HEK293 (cell line): Measurements from ENCODE around the gene HOXB8.

ENCODE experiments used
- CTCF ChIA-PET: fragments of 350-600 bp; formaldehyde crosslinking; extraction: SDS; loops from one replicate; lab custom pipeline; 2021; ENCODE audit warnings: antibody characterized with exemption; lab: Yijun Ruan, JAX
- POLR2A ChIA-PET: fragments of 300-600 bp; formaldehyde crosslinking; extraction: SDS; loops from one replicate; lab custom pipeline; 2020; ENCODE audit warnings: antibody characterized with exemption, inconsistent platforms; lab: Yijun Ruan, JAX
- H3K27ac ChIP-seq: fragments of 200-500 bp; sonication (Bioruptor generic); 2 replicates; pipeline ENCODE4 v1.5.1; 2014; ENCODE audit warnings: low read depth, low read length, control low read depth, inconsistent platforms; ENCODE audit errors: extremely low read depth
- H3K36me3 ChIP-seq, 2 experiments: fragments of 200-500 bp in 1 of 2; sonication (Bioruptor generic) in 1 of 2; 1 replicate in 1 of 2; 2 replicates in 1 of 2; pipeline ENCODE4 v1.5.1; 2014 to 2017; ENCODE audit warnings: inconsistent platforms in 2 of 2, low read length in 2 of 2; ENCODE audit not compliant: control insufficient read depth in 2 of 2, insufficient read depth in 1 of 2
- H3K4me1 ChIP-seq: fragments of 200-500 bp; sonication (Bioruptor generic); 2 replicates; pipeline ENCODE4 v1.5.1; 2014; ENCODE audit warnings: mild to moderate bottlenecking, low read length, inconsistent platforms; ENCODE audit not compliant: control insufficient read depth, insufficient read depth
- H3K4me3 ChIP-seq: 2 replicates; pipeline ENCODE4 v1.5.1; 2011; ENCODE audit warnings: low read depth, mild to moderate bottlenecking, control low read depth, low read length, moderate library complexity
- H3K9me3 ChIP-seq: fragments of 200-500 bp; sonication (Bioruptor generic); 2 replicates; pipeline ENCODE4 v1.5.1; 2014; ENCODE audit warnings: low read depth, low read length, inconsistent platforms; ENCODE audit not compliant: control insufficient read depth, insufficient read depth
- CTCF ChIP-seq: fragments of 450-650 bp; formaldehyde crosslinking; IDR thresholded peaks from 2 replicates; pipeline ENCODE4 v1.5.1; 2016; ENCODE audit warnings: missing biosample characterization, missing genetic modification characterization
- GLIS1 ChIP-seq: fragments of 450-650 bp; formaldehyde crosslinking; IDR thresholded peaks from 2 replicates; pipeline ENCODE4 v1.5.1; 2016; ENCODE audit warnings: missing biosample characterization, missing genetic modification characterization
- IKZF3 ChIP-seq: fragments of 450-650 bp; IDR thresholded peaks from 2 replicates; pipeline ENCODE4 v1.5.0; 2018; ENCODE audit warnings: missing biosample characterization, mild to moderate bottlenecking, missing genetic modification characterization, moderate library complexity
- OSR2 ChIP-seq: fragments of 450-650 bp; formaldehyde crosslinking; IDR thresholded peaks from 2 replicates; pipeline ENCODE4 v1.5.1; 2016; ENCODE audit warnings: missing biosample characterization, missing genetic modification characterization
- PRDM1 ChIP-seq: fragments of 450-650 bp; formaldehyde crosslinking; IDR thresholded peaks from 2 replicates; pipeline ENCODE4; 2016; ENCODE audit warnings: missing biosample characterization, missing genetic modification characterization
- REST ChIP-seq: fragments of 450-650 bp; formaldehyde crosslinking; IDR thresholded peaks from 2 replicates; pipeline ENCODE4 v1.5.1; 2016; ENCODE audit warnings: missing biosample characterization, missing genetic modification characterization
- TRIM28 ChIP-seq: IDR thresholded peaks from 2 replicates; pipeline ENCODE4 v1.6.1; 2011; ENCODE audit warnings: low read length, control low read depth, borderline replicate concordance
- ZBTB11 ChIP-seq: fragments of 450-650 bp; formaldehyde crosslinking; conservative IDR thresholded peaks from 2 replicates; pipeline ENCODE4 v1.5.1; 2016; ENCODE audit warnings: low read depth, missing biosample characterization, missing genetic modification characterization
- ZBTB17 ChIP-seq: fragments of 450-650 bp; formaldehyde crosslinking; IDR thresholded peaks from 2 replicates; pipeline ENCODE4 v1.5.1; 2016; ENCODE audit warnings: missing biosample characterization, missing genetic modification characterization
- ZBTB20 ChIP-seq: fragments of 450-650 bp; formaldehyde crosslinking; IDR thresholded peaks from 2 replicates; pipeline ENCODE4 v1.5.1; 2016; ENCODE audit warnings: missing biosample characterization, missing genetic modification characterization
- ZBTB8A ChIP-seq: fragments of 450-650 bp; formaldehyde crosslinking; IDR thresholded peaks from 2 replicates; pipeline ENCODE4 v1.5.1; 2016; ENCODE audit warnings: missing biosample characterization, missing genetic modification characterization
- ZNF157 ChIP-seq: fragments of 450-650 bp; formaldehyde crosslinking; IDR thresholded peaks from 2 replicates; pipeline ENCODE4 v1.5.1; 2016; ENCODE audit warnings: missing biosample characterization, missing genetic modification characterization
- ZNF175 ChIP-seq: fragments of 450-650 bp; formaldehyde crosslinking; IDR thresholded peaks from 2 replicates; pipeline ENCODE4 v1.5.1; 2016; ENCODE audit warnings: missing biosample characterization, missing genetic modification characterization
- ZNF19 ChIP-seq: fragments of 450-650 bp; formaldehyde crosslinking; IDR thresholded peaks from 2 replicates; pipeline ENCODE4; 2016; ENCODE audit warnings: missing biosample characterization, missing genetic modification characterization, low read depth
- ZNF221 ChIP-seq: fragments of 450-650 bp; formaldehyde crosslinking; IDR thresholded peaks from 2 replicates; pipeline ENCODE4 v1.5.1; 2017; ENCODE audit warnings: missing biosample characterization, missing genetic modification characterization, borderline replicate concordance
- ZNF292 ChIP-seq: fragments of 450-650 bp; formaldehyde crosslinking; IDR thresholded peaks from 2 replicates; pipeline ENCODE4 v1.5.1; 2016; ENCODE audit warnings: low read depth, missing biosample characterization, missing genetic modification characterization, borderline replicate concordance
- ZNF341 ChIP-seq: fragments of 450-650 bp; formaldehyde crosslinking; IDR thresholded peaks from 2 replicates; pipeline ENCODE4; 2016; ENCODE audit warnings: low read depth, missing biosample characterization, missing genetic modification characterization
- ZNF350 ChIP-seq: fragments of 450-650 bp; formaldehyde crosslinking; IDR thresholded peaks from 2 replicates; pipeline ENCODE4 v1.5.0; 2017; ENCODE audit warnings: missing biosample characterization, mild to moderate bottlenecking, missing genetic modification characterization
- ZNF521 ChIP-seq: fragments of 450-650 bp; formaldehyde crosslinking; IDR thresholded peaks from 2 replicates; pipeline ENCODE4 v1.5.1; 2017; ENCODE audit warnings: missing biosample characterization, mild to moderate bottlenecking, missing genetic modification characterization
- ZNF654 ChIP-seq: fragments of 450-650 bp; formaldehyde crosslinking; IDR thresholded peaks from 2 replicates; pipeline ENCODE4 v1.5.1; 2016; ENCODE audit warnings: low read depth, missing biosample characterization, missing genetic modification characterization
- ZNF660 ChIP-seq: fragments of 450-650 bp; IDR thresholded peaks from 2 replicates; pipeline ENCODE4 v1.5.1; 2018; ENCODE audit warnings: missing biosample characterization, mild to moderate bottlenecking, missing genetic modification characterization
- ZSCAN30 ChIP-seq: fragments of 450-650 bp; IDR thresholded peaks from 2 replicates; pipeline ENCODE4 v1.5.1; 2018; ENCODE audit warnings: missing biosample characterization, mild to moderate bottlenecking, missing genetic modification characterization, moderate library complexity
- TF ChIP-seq, protein P1 (sequence below): fragments of 450-650 bp; formaldehyde crosslinking; IDR thresholded peaks from 2 replicates; pipeline ENCODE4 v1.5.1; 2016; ENCODE audit warnings: missing biosample characterization, missing genetic modification characterization
- TF ChIP-seq, protein P2 (sequence below): fragments of 450-650 bp; IDR thresholded peaks from 2 replicates; pipeline ENCODE4 v1.5.1; 2018; ENCODE audit warnings: missing biosample characterization, mild to moderate bottlenecking, missing genetic modification characterization

HOXB8 gene

DNA sequence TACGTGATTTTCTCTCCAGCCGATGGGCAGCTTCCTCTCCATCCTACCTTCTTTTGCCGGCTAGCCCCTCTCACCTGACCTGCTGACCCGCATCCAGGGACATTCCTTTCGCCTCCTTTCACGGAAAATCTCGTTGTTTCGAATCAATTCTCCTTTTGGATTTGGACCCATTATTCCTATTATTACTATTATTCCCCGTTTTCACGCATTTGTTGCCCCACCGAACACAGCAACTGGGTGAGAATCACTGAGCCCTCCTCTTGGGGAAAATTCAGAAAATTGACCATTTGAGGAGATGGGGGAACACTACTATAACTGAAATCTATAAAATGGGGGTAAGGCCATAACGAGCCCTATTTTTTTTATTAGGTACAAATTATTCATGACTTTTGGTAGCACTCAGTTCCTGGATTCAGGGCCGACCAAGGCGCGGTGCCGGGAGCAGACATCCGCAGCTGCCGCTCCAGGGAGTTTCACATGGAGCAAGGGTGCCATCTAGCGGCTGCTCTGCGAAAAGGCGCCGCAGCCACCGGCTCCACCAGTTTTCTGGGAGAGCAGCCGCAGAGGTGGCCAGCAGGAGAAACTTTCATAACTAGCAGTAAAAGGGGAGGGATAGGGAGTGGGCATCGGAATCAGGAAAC lies 3.3 kb upstream of the HOXB8 start:
- ChIA-PET POLR2A (interaction anchor here (0.9 to 1.3 kb wide), 2 partner anchors 9 to 17 kb away, joined by 3 to 4 read pairs; no protein-coding TSS in a partner anchor), CTCF (interaction anchor here (0.5 to 5.7 kb wide), 45 partner anchors 9 to 593 kb away, joined by 3 to 86 read pairs (median 4); partner anchors contain the start of gene HOXB5)
- Histone ChIP-seq H3K9me3 (no peaks in the 10 kb centered on the region), H3K4me1 (peaks cover 48% of the 10 kb centered on the region), H3K36me3 (peaks cover 0 to 22% of the 10 kb centered on the region in 2 experiments; a peak in 1 of 3 replicates), H3K4me3 (no peak overlapping the region), H3K27ac (peak overlapping the region; percentile 44; the same call in 1 of the 2 replicates)
- TF ChIP-seq IKZF3 (peak; percentile 89), ZNF175 (tag by site-specific recombination) (no peak), ZNF341 (tag by site-specific recombination) (no peak), ZNF157 (no peak), ZNF350 (no peak), ZNF292 (tag by site-specific recombination) (no peak), ZNF19 (no peak), ZBTB17 (tag by site-specific recombination) (peak; percentile 51), ZNF654 (peak; percentile 99), ZBTB20 (no peak), PRDM1 (tag by site-specific recombination) (peak; percentile 39), OSR2 (tag by site-specific recombination) (peak; percentile 36; the same call in 1 of the 2 replicates), TRIM28 (no peak), ZBTB8A (tag by site-specific recombination) (peak; percentile 38; the same call in 1 of the 2 replicates), ZBTB11 (tag by site-specific recombination) (no peak), ZSCAN30 (tag by site-specific recombination) (peak; percentile 87), CTCF (peak; percentile 96), GLIS1 (tag by site-specific recombination) (no peak), REST (tag by site-specific recombination) (no peak), ZNF221 (tag by site-specific recombination) (no peak), ZNF521 (tag by site-specific recombination) (no peak), ZNF660 (tag by site-specific recombination) (no peak; the same call in none of the 2 replicates)
- TF ChIP-seq, protein P1, sequence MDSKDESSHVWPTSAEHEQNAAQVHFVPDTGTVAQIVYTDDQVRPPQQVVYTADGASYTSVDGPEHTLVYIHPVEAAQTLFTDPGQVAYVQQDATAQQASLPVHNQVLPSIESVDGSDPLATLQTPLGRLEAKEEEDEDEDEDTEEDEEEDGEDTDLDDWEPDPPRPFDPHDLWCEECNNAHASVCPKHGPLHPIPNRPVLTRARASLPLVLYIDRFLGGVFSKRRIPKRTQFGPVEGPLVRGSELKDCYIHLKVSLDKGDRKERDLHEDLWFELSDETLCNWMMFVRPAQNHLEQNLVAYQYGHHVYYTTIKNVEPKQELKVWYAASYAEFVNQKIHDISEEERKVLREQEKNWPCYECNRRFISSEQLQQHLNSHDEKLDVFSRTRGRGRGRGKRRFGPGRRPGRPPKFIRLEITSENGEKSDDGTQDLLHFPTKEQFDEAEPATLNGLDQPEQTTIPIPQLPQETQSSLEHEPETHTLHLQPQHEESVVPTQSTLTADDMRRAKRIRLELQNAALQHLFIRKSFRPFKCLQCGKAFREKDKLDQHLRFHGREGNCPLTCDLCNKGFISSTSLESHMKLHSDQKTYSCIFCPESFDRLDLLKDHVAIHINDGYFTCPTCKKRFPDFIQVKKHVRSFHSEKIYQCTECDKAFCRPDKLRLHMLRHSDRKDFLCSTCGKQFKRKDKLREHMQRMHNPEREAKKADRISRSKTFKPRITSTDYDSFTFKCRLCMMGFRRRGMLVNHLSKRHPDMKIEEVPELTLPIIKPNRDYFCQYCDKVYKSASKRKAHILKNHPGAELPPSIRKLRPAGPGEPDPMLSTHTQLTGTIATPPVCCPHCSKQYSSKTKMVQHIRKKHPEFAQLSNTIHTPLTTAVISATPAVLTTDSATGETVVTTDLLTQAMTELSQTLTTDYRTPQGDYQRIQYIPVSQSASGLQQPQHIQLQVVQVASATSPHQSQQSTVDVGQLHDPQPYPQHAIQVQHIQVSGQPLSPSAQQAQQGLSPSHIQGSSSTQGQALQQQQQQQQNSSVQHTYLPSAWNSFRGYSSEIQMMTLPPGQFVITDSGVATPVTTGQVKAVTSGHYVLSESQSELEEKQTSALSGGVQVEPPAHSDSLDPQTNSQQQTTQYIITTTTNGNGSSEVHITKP (tag by site-specific recombination): no peak
- TF ChIP-seq, protein P2, sequence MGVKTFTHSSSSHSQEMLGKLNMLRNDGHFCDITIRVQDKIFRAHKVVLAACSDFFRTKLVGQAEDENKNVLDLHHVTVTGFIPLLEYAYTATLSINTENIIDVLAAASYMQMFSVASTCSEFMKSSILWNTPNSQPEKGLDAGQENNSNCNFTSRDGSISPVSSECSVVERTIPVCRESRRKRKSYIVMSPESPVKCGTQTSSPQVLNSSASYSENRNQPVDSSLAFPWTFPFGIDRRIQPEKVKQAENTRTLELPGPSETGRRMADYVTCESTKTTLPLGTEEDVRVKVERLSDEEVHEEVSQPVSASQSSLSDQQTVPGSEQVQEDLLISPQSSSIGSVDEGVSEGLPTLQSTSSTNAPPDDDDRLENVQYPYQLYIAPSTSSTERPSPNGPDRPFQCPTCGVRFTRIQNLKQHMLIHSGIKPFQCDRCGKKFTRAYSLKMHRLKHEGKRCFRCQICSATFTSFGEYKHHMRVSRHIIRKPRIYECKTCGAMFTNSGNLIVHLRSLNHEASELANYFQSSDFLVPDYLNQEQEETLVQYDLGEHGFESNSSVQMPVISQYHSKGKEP (tag by site-specific recombination): no peak; the same call in none of the 2 replicates
